Breast epithelium (tissue), 3 donors: ENCODE measurements around the gene SETD2.

Experiments
- CTCF ChIP-seq, 3 donors: fragments of 450-650 bp; IDR thresholded peaks; one replicate each; pipeline ENCODE4 v1.5.1; 2016 to 2017; ENCODE audit warnings: antibody characterized with exemption in 3 of 3, mild to moderate bottlenecking in 3 of 3, moderate library complexity in 3 of 3
- POLR2A ChIP-seq: fragments of 450-650 bp; IDR thresholded peaks from one replicate; pipeline ENCODE4 v1.6.1; 2016; ENCODE audit warnings: antibody characterized with exemption, mild to moderate bottlenecking, moderate library complexity
- POLR2AphosphoS5 ChIP-seq, 3 donors: sonication (generic); formaldehyde crosslinking; IDR thresholded peaks; one replicate each; pipeline ENCODE4 v1.6.1; 2017; ENCODE audit warnings: antibody characterized with exemption in 3 of 3

- TF ChIP-seq POLR2A (no peak), CTCF (IDR thresholded peaks at IDR 0.05) (no peak), POLR2AphosphoS5 (IDR thresholded peaks at IDR 0.05) (no peak)
Measured at GRCh38 chr3:47011371-47011770, 152.5 kb downstream of the SETD2 start.
